HG03521 (cell line): ENCODE data around the gene SLC1A2.

Source experiments
- ATAC-seq: cut with Tn5 transposase; IDR thresholded peaks from one replicate; pipeline ENCODE4 v1.9.1; 2021; ENCODE audit warnings: mild to moderate bottlenecking, moderate library complexity; ENCODE audit not compliant: unreplicated experiment

SLC1A2 gene

GRCh38 chr11:35419184-35419829, at the start of gene SLC1A2:
Gene SLC1A2 (minus strand): TSS chr11:35419558. CDS start chr11:35418966, 592 bp downstream.
- ATAC-seq = no peak

GRCh38 chr11:35466058-35466457, 46.7 kb upstream of the SLC1A2 start:
- no peak for ATAC-seq

GRCh38 chr11:35464308-35464707, 45.0 kb upstream of the SLC1A2 start:
- ATAC-seq = no peak

- ATAC-seq = no peak
Observed at GRCh38 chr11:35463331-35463751, 44.0 kb upstream of the SLC1A2 start.

- no peak for ATAC-seq
Observed at GRCh38 chr11:35461917-35462538, 42.7 kb upstream of the SLC1A2 start.

GRCh38 chr11:35459489-35459888, 40.1 kb upstream of the SLC1A2 start:
- ATAC-seq = no peak

- ATAC-seq = no peak
Observed at GRCh38 chr11:35458846-35459245, 39.5 kb upstream of the SLC1A2 start.

- ATAC-seq = no peak
Observed at GRCh38 chr11:35454362-35454761, 35.0 kb upstream of the SLC1A2 start.

GRCh38 chr11:35436581-35437250, 17.4 kb upstream of the SLC1A2 start:
- ATAC-seq = no peak

GRCh38 chr11:35433588-35433987, 14.2 kb upstream of the SLC1A2 start:
- no peak for ATAC-seq

GRCh38 chr11:35432464-35432863, 13.1 kb upstream of the SLC1A2 start:
- no peak for ATAC-seq

GRCh38 chr11:35427071-35427470, 7.7 kb upstream of the SLC1A2 start:
- ATAC-seq = no peak

- no peak for ATAC-seq
Observed at GRCh38 chr11:35426351-35426750, 7.0 kb upstream of the SLC1A2 start.

GRCh38 chr11:35425603-35426212, 6.3 kb upstream of the SLC1A2 start:
- ATAC-seq = no peak

GRCh38 chr11:35424157-35424940, 5.0 kb upstream of the SLC1A2 start:
- no peak for ATAC-seq

GRCh38 chr11:35420371-35420770, 1.0 kb upstream of the SLC1A2 start:
- no peak for ATAC-seq

- ATAC-seq = no peak
Observed at GRCh38 chr11:35419830-35420333, 524 bp upstream of the SLC1A2 start.

GRCh38 chr11:35418282-35419183, 825 bp downstream of the SLC1A2 start:
- ATAC-seq = no peak

GRCh38 chr11:35415487-35415886, 3.9 kb downstream of the SLC1A2 start:
- ATAC-seq = no peak

GRCh38 chr11:35414776-35415175, 4.6 kb downstream of the SLC1A2 start:
- no peak for ATAC-seq
